ENCODE results near the gene FOXN3. TPM values are rescaled to one million over a fixed set of nuclear protein-coding genes. Genes with fewer than 3 reads are reported as not detected.
A peak's percentile ranks its signal among the peaks of the same experiment; 100 is the strongest.

FOXN3 gene
- polyA plus RNA-seq, 3 donors = 38.7 to 57.4 (median 42.0) TPM

DNA sequence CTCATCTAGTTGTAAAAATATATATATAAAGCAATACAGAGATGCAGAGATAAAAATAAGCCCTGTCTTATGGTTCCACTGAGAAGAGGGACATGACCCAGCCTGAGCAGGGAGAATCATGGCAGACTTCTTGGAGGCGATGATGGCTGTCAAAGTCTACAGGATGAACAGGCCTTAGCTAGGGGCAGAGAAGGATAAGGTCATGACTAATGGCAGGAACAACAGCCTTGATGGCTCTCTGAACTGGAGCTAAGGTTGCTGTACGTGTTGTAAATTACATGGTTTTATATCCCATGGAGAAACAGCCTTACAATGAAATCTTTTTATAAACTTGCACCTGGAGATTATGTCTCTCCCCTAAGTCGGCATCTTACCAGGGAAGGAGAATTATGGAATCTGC, 32.4 kb downstream of the FOXN3 start:
- Histone ChIP-seq H3K9ac (ENCODE audit: insufficient read depth, low read length, poor library complexity, severe bottlenecking) (no peak overlapping the region), H3K9me3 (replicated peaks in 1 of 2; ENCODE audit: control insufficient read depth in 1 of 2, insufficient read depth in 1 of 2, low read length in 2 of 2) (peaks cover 9 to 14% of the 10 kb centered on the region in 2 donors), H3K4me2 (replicated peaks; ENCODE audit: extremely low read depth, low read length, poor library complexity, severe bottlenecking) (no peak overlapping the region), H2AFZ (ENCODE audit: insufficient read depth, low read depth, low read length, poor library complexity, severe bottlenecking) (no peak overlapping the region), H3K27me3 (ENCODE audit: control insufficient read depth in 2 of 2, insufficient read depth in 2 of 2, low read length in 2 of 2) (no peaks in the 10 kb centered on the region), H3K79me2 (ENCODE audit: insufficient read depth, low read length) (peaks cover 100% of the 10 kb centered on the region), H3K4me1 (ENCODE audit: control insufficient read depth in 1 of 2, insufficient read depth in 2 of 2, low read length in 2 of 2) (no peaks in the 10 kb centered on the region), H3K36me3 (replicated peaks in 1 of 2; ENCODE audit: control insufficient read depth in 1 of 2, insufficient read depth in 2 of 2, low read length in 2 of 2) (peaks cover 14 to 52% of the 10 kb centered on the region in 2 donors), H3K27ac (ENCODE audit: low read depth in 1 of 2, low read length in 2 of 2) (no peak overlapping the region), H3K4me3 (replicated peaks in 1 of 3; ENCODE audit: low read depth in 2 of 3, low read length in 3 of 3) (no peak overlapping the region), H4K20me1 (ENCODE audit: insufficient read depth, low read length) (peaks cover 100% of the 10 kb centered on the region)
- Mint-ChIP-seq H3K27ac (peak overlapping the region in 2 of 7 donors; percentile 65 to 69), H3K9me3 (peaks cover 2 to 14% (median 11%) of the 10 kb centered on the region in 7 donors), H3K4me1 (peaks cover 19% of the 10 kb centered on the region), H3K4me3 (no peak overlapping the region), H3K36me3 (peaks cover 35 to 50% of the 10 kb centered on the region in 2 donors), H3K27me3 (ENCODE audit: low read depth in 3 of 3) (peaks cover 0 to 2% (median 0%) of the 10 kb centered on the region in 3 donors)
- DNase-seq = no peak
- intact Hi-C loops (cut with micrococcal nuclease) = no loop called here
- WGBS (ENCODE audit: insufficient coverage) = 100% methylated on average over 1 of the region's 3 CpGs
- TF ChIP-seq, protein P1, sequence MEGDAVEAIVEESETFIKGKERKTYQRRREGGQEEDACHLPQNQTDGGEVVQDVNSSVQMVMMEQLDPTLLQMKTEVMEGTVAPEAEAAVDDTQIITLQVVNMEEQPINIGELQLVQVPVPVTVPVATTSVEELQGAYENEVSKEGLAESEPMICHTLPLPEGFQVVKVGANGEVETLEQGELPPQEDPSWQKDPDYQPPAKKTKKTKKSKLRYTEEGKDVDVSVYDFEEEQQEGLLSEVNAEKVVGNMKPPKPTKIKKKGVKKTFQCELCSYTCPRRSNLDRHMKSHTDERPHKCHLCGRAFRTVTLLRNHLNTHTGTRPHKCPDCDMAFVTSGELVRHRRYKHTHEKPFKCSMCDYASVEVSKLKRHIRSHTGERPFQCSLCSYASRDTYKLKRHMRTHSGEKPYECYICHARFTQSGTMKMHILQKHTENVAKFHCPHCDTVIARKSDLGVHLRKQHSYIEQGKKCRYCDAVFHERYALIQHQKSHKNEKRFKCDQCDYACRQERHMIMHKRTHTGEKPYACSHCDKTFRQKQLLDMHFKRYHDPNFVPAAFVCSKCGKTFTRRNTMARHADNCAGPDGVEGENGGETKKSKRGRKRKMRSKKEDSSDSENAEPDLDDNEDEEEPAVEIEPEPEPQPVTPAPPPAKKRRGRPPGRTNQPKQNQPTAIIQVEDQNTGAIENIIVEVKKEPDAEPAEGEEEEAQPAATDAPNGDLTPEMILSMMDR (IDR thresholded peaks at IDR 0.05) = no peak

- Mint-ChIP-seq H3K4me3 (no peak overlapping the region), H3K9me3 (peaks cover 2 to 14% (median 11%) of the 10 kb centered on the region in 7 donors), H3K27me3 (ENCODE audit: low read depth in 3 of 3) (peaks cover 0 to 2% (median 0%) of the 10 kb centered on the region in 3 donors), H3K4me1 (peaks cover 22% of the 10 kb centered on the region), H3K27ac (peak overlapping the region in 3 of 7 donors; percentile 12 to 69 (median 22)), H3K36me3 (peaks cover 39 to 53% of the 10 kb centered on the region in 2 donors)
- Histone ChIP-seq H3K36me3 (replicated peaks in 1 of 2; ENCODE audit: control insufficient read depth in 1 of 2, insufficient read depth in 2 of 2, low read length in 2 of 2) (peaks cover 14 to 52% of the 10 kb centered on the region in 2 donors), H3K4me3 (replicated peaks in 1 of 3; ENCODE audit: low read depth in 2 of 3, low read length in 3 of 3) (no peak overlapping the region), H3K9me3 (replicated peaks in 1 of 2; ENCODE audit: control insufficient read depth in 1 of 2, insufficient read depth in 1 of 2, low read length in 2 of 2) (peaks cover 9 to 14% of the 10 kb centered on the region in 2 donors), H4K20me1 (ENCODE audit: insufficient read depth, low read length) (peaks cover 100% of the 10 kb centered on the region), H3K79me2 (ENCODE audit: insufficient read depth, low read length) (peaks cover 100% of the 10 kb centered on the region), H3K9ac (ENCODE audit: insufficient read depth, low read length, poor library complexity, severe bottlenecking) (no peak overlapping the region), H3K27ac (ENCODE audit: low read depth in 1 of 2, low read length in 2 of 2) (no peak overlapping the region), H2AFZ (ENCODE audit: insufficient read depth, low read depth, low read length, poor library complexity, severe bottlenecking) (no peak overlapping the region), H3K4me1 (ENCODE audit: control insufficient read depth in 1 of 2, insufficient read depth in 2 of 2, low read length in 2 of 2) (no peaks in the 10 kb centered on the region), H3K4me2 (replicated peaks; ENCODE audit: extremely low read depth, low read length, poor library complexity, severe bottlenecking) (no peak overlapping the region), H3K27me3 (ENCODE audit: control insufficient read depth in 2 of 2, insufficient read depth in 2 of 2, low read length in 2 of 2) (no peaks in the 10 kb centered on the region)
- intact Hi-C loops (cut with micrococcal nuclease) = no loop called here
- WGBS (ENCODE audit: insufficient coverage) = 100% methylated on average over 1 of the region's 3 CpGs
- DNase-seq = no peak
- TF ChIP-seq, protein P1 (IDR thresholded peaks at IDR 0.05) = no peak
These were observed 33.0 kb downstream of the FOXN3 start for GRCh38 chr14:89384023-89384422.

All from CD14-positive monocyte (primary cell).